ENCODE results near the gene C10orf95. TPM values are rescaled to one million over a fixed set of nuclear protein-coding genes. Genes with fewer than 3 reads are reported as not detected.

C10orf95 gene
- total and polyA plus RNA-seq, 10 of the 15 experiments (the other 5 are each of a cell fraction or from before 2014, with no cell fraction given), result 0.06 to 1.1 (median 0.31) TPM

DNA sequence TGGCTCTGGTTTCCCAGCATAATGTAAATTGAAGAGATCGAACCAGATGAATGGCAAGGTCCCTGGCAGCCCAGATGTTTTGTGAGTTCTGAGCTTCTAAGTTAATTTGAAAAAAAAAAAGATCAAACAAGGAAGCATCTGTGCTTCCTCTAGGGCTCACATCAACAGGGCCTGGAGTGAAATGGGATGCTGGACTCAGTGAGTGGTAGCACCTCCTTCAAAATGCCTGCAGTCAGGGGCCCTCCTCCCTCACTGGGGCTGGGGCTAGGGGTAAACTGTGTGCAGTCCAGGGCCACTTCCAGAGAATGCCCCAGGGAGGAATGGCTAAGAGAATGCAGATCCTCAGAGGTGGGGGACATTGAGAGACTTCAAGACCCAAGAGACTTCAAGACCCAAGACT, 13.0 kb downstream of the C10orf95 start:
- in situ Hi-C loops (cut with MboI) (no loop called here), intact Hi-C loops (cut with micrococcal nuclease; ENCODE audit: unreplicated experiment) (no loop called here)
- no peaks in the 10 kb centered on the region for H3K36me3 ChIP-seq (ENCODE audit: control insufficient read depth in 2 of 2, insufficient read depth in 2 of 2, low read length in 1 of 2)
- BruUV-seq (replicated peaks), result TSS peak; percentile 54
- CTCF ChIA-PET, result no interaction called here
- no peaks in the 10 kb centered on the region for H3K9me3 ChIP-seq (replicated peaks; ENCODE audit: control insufficient read depth, insufficient read depth, low read length)
- SMC1A ChIA-PET (ENCODE audit: uncharacterized antibody, unreplicated experiment), result no interaction called here
- H2AFZ ChIP-seq (ENCODE audit: control insufficient read depth, low read depth, low read length), result no peak overlapping the region
- POLR2A ChIA-PET, result interaction anchor here (1.3 kb wide), 1 partner anchor 12 kb away, joined by 14 read pairs; the partner anchor contains the start of gene C10orf95
- no peak overlapping the region for H3K9ac ChIP-seq (ENCODE audit: control insufficient read depth, insufficient read depth, low read length)
- ATAC-seq (no peak), FAIRE-seq (no peak), DNase-seq (ENCODE audit: low read depth, low spot score) (no peak)
- H3K4me2 ChIP-seq (ENCODE audit: control insufficient read depth, insufficient read depth), result no peak overlapping the region
- peaks cover 22% of the 10 kb centered on the region for H3K4me1 ChIP-seq (ENCODE audit: control insufficient read depth, insufficient read depth, low read length)
- no peaks in the 10 kb centered on the region; the same call in 1 of the 2 replicates for H3K79me2 ChIP-seq (ENCODE audit: control insufficient read depth, insufficient read depth, low read length)
- H3K4me3 ChIP-seq, result no peak overlapping the region
- no peak overlapping the region for H3K27ac ChIP-seq (ENCODE audit: control insufficient read depth, insufficient read depth)
- RAD21 ChIA-PET (ENCODE audit: unreplicated experiment), result no interaction called here
- 100% methylated on average over 1 of the region's 1 CpG for WGBS (ENCODE audit: insufficient coverage, insufficient replicate concordance, low lambda C conversion rate, missing lambda C conversion rate)
- no peaks in the 10 kb centered on the region for H3K27me3 ChIP-seq (replicated peaks in 1 of 2; ENCODE audit: control insufficient read depth in 2 of 2, insufficient read depth in 2 of 2, low read length in 1 of 2)
- TF ChIP-seq, protein P1, sequence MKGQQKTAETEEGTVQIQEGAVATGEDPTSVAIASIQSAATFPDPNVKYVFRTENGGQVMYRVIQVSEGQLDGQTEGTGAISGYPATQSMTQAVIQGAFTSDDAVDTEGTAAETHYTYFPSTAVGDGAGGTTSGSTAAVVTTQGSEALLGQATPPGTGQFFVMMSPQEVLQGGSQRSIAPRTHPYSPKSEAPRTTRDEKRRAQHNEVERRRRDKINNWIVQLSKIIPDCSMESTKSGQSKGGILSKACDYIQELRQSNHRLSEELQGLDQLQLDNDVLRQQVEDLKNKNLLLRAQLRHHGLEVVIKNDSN (IDR thresholded peaks at IDR 0.05; ENCODE audit: borderline replicate concordance, extremely low read length, insufficient read depth, low read depth, low read length), result no peak
- no peak for TF ChIP-seq ZNF384 (IDR thresholded peaks at IDR 0.05; ENCODE audit: borderline replicate concordance, low read depth, low read length)
- no peak for TF ChIP-seq HDGF (IDR thresholded peaks at IDR 0.05)
- no peaks in the 10 kb centered on the region for H4K20me1 ChIP-seq (ENCODE audit: control insufficient read depth, insufficient read depth)

DNA sequence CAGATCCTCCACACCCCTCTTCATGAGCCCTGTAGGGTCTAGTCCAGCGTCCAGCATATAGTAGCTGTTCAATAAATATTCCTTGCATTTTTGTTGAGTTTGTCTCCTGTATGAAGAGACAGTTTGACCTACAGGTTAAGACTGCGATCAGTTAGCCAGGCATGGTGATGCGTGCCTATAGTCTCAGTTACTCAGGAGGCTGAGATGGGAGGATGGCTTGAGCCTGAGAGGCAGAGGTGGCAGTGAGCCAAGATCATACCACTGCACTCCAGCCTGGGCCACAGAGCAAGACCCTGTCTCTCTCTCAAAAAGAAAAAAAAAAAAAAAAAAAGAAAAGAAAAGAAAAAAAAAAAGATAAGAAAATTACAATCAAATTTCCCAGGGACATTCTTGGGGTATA, 13.8 kb downstream of the C10orf95 start:
- no TSS peak for BruUV-seq (replicated peaks)
- 81% methylated on average over 3 of the region's 3 CpGs for WGBS (ENCODE audit: insufficient coverage, insufficient replicate concordance, low lambda C conversion rate, missing lambda C conversion rate)
- ChIA-PET POLR2A (interaction anchor here (1.3 to 3.0 kb wide), 2 partner anchors 13 to 16 kb away, joined by 14 to 28 read pairs; partner anchors contain the start of genes C10orf95 and FBXL15), SMC1A (ENCODE audit: uncharacterized antibody, unreplicated experiment) (no interaction called here), CTCF (interaction anchor here (1.7 kb wide), 1 partner anchor 44 kb away, joined by 3 read pairs; no protein-coding TSS in a partner anchor), RAD21 (ENCODE audit: unreplicated experiment) (interaction anchor here (3.0 kb wide), 1 partner anchor 13 kb away, joined by 16 read pairs; the partner anchor contains the start of gene C10orf95)
- H3K36me3 ChIP-seq (ENCODE audit: control insufficient read depth in 2 of 2, insufficient read depth in 2 of 2, low read length in 1 of 2), result no peaks in the 10 kb centered on the region
- H3K27me3 ChIP-seq (replicated peaks in 1 of 2; ENCODE audit: control insufficient read depth in 2 of 2, insufficient read depth in 2 of 2, low read length in 1 of 2), result no peaks in the 10 kb centered on the region
- no peaks in the 10 kb centered on the region for H3K9me3 ChIP-seq (replicated peaks; ENCODE audit: control insufficient read depth, insufficient read depth, low read length)
- in situ Hi-C loops (cut with MboI), result no loop called here
- peaks cover 22% of the 10 kb centered on the region for H3K4me1 ChIP-seq (ENCODE audit: control insufficient read depth, insufficient read depth, low read length)
- no peak overlapping the region for H3K4me2 ChIP-seq (ENCODE audit: control insufficient read depth, insufficient read depth)
- DNase-seq (ENCODE audit: low read depth, low spot score) (no peak), FAIRE-seq (no peak), ATAC-seq (no peak)
- intact Hi-C loops (cut with micrococcal nuclease; ENCODE audit: unreplicated experiment), result no loop called here
- no peaks in the 10 kb centered on the region for H4K20me1 ChIP-seq (ENCODE audit: control insufficient read depth, insufficient read depth)
- no peak for TF ChIP-seq PAX8 (IDR thresholded peaks at IDR 0.05)
- TF ChIP-seq CREB1 (IDR thresholded peaks at IDR 0.05; ENCODE audit: low read depth), result no peak
- no peak for TF ChIP-seq BRCA1 (IDR thresholded peaks at IDR 0.05; ENCODE audit: low read depth, low read length)
- TF ChIP-seq, protein P2, sequence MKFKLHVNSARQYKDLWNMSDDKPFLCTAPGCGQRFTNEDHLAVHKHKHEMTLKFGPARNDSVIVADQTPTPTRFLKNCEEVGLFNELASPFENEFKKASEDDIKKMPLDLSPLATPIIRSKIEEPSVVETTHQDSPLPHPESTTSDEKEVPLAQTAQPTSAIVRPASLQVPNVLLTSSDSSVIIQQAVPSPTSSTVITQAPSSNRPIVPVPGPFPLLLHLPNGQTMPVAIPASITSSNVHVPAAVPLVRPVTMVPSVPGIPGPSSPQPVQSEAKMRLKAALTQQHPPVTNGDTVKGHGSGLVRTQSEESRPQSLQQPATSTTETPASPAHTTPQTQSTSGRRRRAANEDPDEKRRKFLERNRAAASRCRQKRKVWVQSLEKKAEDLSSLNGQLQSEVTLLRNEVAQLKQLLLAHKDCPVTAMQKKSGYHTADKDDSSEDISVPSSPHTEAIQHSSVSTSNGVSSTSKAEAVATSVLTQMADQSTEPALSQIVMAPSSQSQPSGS (IDR thresholded peaks at IDR 0.05; ENCODE audit: low read length), result no peak
- no peak for TF ChIP-seq POU2F2 (IDR thresholded peaks at IDR 0.05; ENCODE audit: borderline replicate concordance, low read depth, low read length)
- TF ChIP-seq KDM1A (IDR thresholded peaks at IDR 0.05; ENCODE audit: borderline replicate concordance), result no peak
- TF ChIP-seq SREBF1 (IDR thresholded peaks at IDR 0.05; ENCODE audit: low read length), result no peak
- no peaks in the 10 kb centered on the region; the same call in 1 of the 2 replicates for H3K79me2 ChIP-seq (ENCODE audit: control insufficient read depth, insufficient read depth, low read length)
- no peak overlapping the region for H3K9ac ChIP-seq (ENCODE audit: control insufficient read depth, insufficient read depth, low read length)
- no peak overlapping the region for H2AFZ ChIP-seq (ENCODE audit: control insufficient read depth, low read depth, low read length)
- no peak overlapping the region for H3K27ac ChIP-seq (ENCODE audit: control insufficient read depth, insufficient read depth)
- no peak overlapping the region for H3K4me3 ChIP-seq
